NB4 (cell line): Measurements from ENCODE around the gene UBASH3A.

Experiments used
- DNase-seq: peaks from one replicate; pipeline ENCODE4 v3.0.0; 2010; ENCODE audit warnings: low read depth
- H3K4me3 ChIP-seq: one replicate; pipeline ENCODE4 v1.5.1; 2011; ENCODE audit warnings: mild to moderate bottlenecking, low read depth, low read length, moderate library complexity
- CTCF ChIP-seq: IDR thresholded peaks from one replicate; pipeline ENCODE4 v1.5.1; 2012; ENCODE audit warnings: low read depth, low read length
- MAX ChIP-seq: IDR thresholded peaks from 2 replicates; pipeline ENCODE4 v1.6.1; 2011; ENCODE audit warnings: low read depth, low read length
- MYC ChIP-seq: IDR thresholded peaks from 2 replicates; pipeline ENCODE4 v1.6.1; 2011; ENCODE audit warnings: low read depth, low read length
- POLR2A ChIP-seq: IDR thresholded peaks from 2 replicates; pipeline ENCODE4 v1.6.1; 2011; ENCODE audit warnings: mild to moderate bottlenecking; ENCODE audit not compliant: insufficient read length; ENCODE audit errors: extremely low read depth

The UBASH3A gene

GRCh38 chr21:42360317-42360716, 43.4 kb upstream of the UBASH3A start:
- no peak for TF ChIP-seq POLR2A
- TF ChIP-seq MYC = no peak
- no peak for TF ChIP-seq MAX
- TF ChIP-seq CTCF = peak; percentile 39
- no peak overlapping the region for H3K4me3 ChIP-seq
- peak; percentile 42 for DNase-seq

- no peak for DNase-seq
- H3K4me3 ChIP-seq = no peak overlapping the region
- TF ChIP-seq MAX (no peak), POLR2A (no peak), MYC (no peak), CTCF (no peak)
Observed at GRCh38 chr21:42361286-42361685, 42.4 kb upstream of the UBASH3A start.

- H3K4me3 ChIP-seq = no peak overlapping the region
- no peak for DNase-seq
- no peak for TF ChIP-seq POLR2A
- no peak for TF ChIP-seq MYC
- no peak for TF ChIP-seq CTCF
- TF ChIP-seq MAX = no peak
Observed at GRCh38 chr21:42362198-42362597, 41.5 kb upstream of the UBASH3A start.

- DNase-seq = no peak
- TF ChIP-seq MYC = no peak
- no peak for TF ChIP-seq MAX
- no peak for TF ChIP-seq CTCF
- no peak for TF ChIP-seq POLR2A
- H3K4me3 ChIP-seq = no peak overlapping the region
Observed at GRCh38 chr21:42362700-42363099, 41.0 kb upstream of the UBASH3A start.

GRCh38 chr21:42363312-42363711, 40.4 kb upstream of the UBASH3A start:
- TF ChIP-seq MAX (no peak), CTCF (no peak), MYC (no peak), POLR2A (no peak)
- DNase-seq = no peak
- H3K4me3 ChIP-seq = no peak overlapping the region

- peak; percentile 81 for DNase-seq
- peak; percentile 94 for TF ChIP-seq MAX
- TF ChIP-seq CTCF = no peak
- TF ChIP-seq MYC = peak; percentile 84
- no peak overlapping the region for H3K4me3 ChIP-seq
Observed at GRCh38 chr21:42364304-42364865, 39.3 kb upstream of the UBASH3A start.
